GM13976 (cell line): ENCODE data around the gene RUFY4.

Experiments
- DNase-seq: peaks from one replicate; pipeline ENCODE4 v3.0.0; 2012; ENCODE audit warnings: low spot score
- in situ Hi-C: fragments of 300-500 bp; cut with MboI; formaldehyde crosslinking; loops from one replicate; pipeline ENCODE4 v1.12.0; 2022; ENCODE audit warnings: low sequenced_read_pairs, mixed read lengths, inconsistent platforms; ENCODE audit not compliant: unreplicated experiment
- TF ChIP-seq, protein P1 (sequence below): IDR thresholded peaks from 2 replicates; pipeline ENCODE4 v1.5.1; 2012; ENCODE audit warnings: borderline replicate concordance, mild to moderate bottlenecking; ENCODE audit not compliant: insufficient read depth; ENCODE audit errors: extremely low read depth, missing control alignments, control extremely low read depth

Gene RUFY4

DNA sequence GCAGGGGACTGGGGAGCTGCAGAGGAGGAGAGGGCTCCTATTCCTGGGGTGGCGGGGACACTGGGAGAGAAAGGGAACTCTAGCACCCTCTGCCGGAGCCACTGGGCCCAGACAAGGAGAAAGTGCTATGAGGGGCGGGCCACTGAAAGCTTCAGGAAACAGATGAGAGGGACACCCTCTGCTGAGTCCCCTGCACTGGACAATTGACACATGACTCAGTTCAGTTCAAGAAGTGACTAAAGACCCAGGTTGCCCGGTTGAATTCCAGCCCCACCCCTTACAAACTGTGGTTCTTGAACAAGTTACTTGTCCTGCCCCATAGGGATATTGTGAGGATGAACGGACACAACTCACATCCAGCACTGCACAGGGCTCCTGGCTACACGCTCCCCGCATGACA lies 5.0 kb downstream of the RUFY4 start:
- in situ Hi-C loops = loop anchor here (25.0 kb wide), 1 partner anchor 287 kb away; no protein-coding TSS in a partner anchor
- TF ChIP-seq, protein P1, sequence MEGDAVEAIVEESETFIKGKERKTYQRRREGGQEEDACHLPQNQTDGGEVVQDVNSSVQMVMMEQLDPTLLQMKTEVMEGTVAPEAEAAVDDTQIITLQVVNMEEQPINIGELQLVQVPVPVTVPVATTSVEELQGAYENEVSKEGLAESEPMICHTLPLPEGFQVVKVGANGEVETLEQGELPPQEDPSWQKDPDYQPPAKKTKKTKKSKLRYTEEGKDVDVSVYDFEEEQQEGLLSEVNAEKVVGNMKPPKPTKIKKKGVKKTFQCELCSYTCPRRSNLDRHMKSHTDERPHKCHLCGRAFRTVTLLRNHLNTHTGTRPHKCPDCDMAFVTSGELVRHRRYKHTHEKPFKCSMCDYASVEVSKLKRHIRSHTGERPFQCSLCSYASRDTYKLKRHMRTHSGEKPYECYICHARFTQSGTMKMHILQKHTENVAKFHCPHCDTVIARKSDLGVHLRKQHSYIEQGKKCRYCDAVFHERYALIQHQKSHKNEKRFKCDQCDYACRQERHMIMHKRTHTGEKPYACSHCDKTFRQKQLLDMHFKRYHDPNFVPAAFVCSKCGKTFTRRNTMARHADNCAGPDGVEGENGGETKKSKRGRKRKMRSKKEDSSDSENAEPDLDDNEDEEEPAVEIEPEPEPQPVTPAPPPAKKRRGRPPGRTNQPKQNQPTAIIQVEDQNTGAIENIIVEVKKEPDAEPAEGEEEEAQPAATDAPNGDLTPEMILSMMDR = peak; percentile 58
- DNase-seq = peak; percentile 73

DNA sequence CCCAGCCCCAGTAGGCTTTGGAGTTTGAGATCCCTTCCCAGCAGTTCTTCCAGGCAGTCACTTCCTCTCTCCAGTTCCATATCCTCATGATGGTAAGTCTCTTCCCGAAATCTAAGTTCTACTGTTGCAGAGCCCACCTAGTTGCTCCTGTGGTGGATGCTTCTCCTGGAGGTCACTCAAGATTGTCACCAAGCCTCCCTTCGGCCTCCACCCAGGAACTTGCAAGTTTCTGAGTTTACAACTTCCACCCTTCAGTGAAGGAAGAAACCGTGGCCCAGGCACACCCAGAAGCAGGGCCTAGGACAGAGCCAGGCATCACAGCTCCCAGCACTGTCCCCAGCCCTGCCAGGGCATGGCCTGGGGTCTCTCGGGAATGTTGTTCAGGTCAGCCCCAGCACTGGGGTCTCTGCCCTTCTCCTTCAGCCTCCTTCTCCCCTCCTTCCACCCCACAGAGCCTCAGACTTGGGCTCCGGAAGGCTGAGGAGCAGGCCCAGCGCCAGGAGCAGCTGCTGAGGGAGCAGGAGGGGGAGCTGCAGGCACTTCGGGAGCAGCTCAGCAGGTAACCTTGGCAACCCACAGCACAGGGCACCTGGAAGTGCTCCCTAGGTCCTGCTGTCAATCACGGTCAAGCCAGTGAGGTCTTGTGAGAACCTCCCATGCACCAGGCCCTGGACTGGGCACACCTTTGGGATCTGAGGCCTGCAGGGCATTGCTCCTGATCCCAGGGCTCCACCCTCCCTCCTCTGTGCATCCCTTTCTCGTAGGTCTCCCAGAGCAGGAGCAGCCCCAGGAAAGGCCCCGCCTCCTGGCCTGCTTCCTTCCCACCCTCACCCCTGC lies 7.1 kb downstream of the RUFY4 start:
- in situ Hi-C loops = no loop called here
- DNase-seq = no peak
- TF ChIP-seq, protein P1 = no peak

DNA sequence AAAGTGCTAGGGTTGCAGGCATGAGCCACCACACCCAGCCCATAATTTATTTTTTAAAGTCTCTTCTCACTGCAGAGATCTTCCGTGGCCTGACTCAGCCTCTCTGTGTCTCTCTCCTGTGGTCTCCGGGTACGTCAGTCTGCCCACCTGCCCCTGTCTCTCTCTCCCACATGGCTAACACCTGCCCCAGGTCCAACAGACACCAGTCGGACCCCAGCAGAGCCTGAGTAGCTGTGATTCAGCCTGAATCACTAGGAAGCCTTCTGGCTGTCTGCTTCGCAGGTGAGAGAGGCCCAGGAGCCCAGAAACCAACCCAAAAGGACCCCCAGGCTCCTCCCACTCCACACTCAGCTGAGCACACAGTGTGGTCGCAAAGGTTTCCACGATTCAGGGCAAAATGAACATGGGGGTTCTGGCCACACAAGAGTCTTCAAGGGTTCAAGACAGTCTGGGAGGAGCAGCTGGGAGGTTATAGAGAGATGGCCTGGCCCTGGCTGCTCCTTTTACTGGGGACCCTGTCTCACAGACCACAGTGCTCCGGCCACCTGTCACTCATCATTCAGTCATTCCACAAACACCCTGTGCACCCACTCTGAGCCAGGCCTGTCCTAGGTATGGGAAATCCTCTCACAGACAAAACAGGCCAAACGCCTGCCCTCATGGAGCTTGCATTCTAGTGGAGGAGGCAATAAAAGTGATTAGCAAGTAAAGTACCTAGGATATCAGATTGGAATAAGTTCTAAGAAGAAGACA lies 8.6 kb downstream of the RUFY4 start:
- in situ Hi-C loops = no loop called here

DNA sequence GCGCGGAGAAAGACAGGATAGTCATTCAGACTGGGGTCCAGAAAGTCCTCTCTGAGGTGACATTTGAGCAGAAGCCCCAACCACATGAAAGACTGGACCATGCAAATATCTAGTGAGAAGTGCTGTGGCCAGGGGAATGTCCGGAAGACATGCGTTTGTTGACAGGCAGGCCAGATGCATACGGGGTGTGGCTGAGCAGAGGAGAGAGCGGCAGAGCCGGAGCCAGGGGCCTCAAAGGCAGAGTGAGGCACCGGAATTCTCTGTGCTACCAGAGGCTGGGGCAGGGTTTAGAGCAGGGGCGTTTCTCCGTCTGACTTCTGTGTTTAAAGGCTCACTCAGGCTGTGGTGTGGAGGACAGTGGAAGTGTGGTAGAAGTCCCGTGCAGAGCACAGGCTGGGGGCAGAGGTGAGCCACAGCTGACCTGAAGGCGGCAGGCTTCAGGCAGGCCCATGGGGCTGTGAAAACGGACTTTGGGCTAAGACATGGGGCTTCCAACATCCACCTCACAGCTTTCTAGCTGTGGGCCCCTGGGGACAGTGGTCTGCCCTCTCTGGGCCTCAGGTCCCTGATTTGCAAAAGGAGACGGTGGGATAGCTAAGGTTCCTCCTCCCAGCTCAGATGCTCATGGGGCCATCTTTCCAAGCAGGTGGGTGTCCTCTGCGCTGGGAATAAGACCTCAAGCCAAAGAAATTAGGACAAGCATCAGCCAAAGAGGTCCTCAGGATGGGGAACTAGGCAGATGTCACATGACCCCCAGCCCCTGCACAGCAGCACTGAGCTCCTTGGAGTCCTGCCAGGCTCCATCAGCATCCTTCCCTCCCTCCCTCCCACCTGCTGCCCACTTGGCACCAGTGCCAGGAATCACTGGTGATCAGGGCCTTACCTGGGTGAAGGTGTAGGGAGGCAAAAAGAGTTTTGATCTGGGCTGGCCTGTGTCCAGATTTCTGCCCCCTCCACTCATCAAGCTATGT lies 11.2 kb downstream of the RUFY4 start:
- DNase-seq = no peak
- in situ Hi-C loops = no loop called here
- TF ChIP-seq, protein P1 = no peak

More for the DNA sequence above, 8.6 kb downstream of the RUFY4 start:
- TF ChIP-seq, protein P1 = no peak
- no peak for DNase-seq

DNA sequence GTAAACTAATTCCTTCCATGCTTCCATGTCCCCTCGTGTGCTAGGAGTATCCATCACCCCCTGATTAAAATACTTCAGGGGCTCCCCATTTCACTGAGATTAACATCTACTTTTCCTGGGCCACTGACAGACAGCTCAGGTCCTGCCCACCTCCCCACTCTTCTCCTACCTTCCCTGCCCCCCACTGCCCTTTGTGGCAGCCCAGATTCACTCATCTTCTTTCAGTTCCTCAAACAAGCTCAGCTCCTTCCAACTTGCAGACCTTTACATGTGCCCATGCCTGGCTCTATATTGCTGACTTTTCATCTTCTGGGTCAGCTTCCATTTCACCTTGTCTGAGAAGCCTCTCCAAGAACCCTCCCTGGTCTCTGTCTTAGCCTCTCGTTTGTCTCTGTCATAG lies 12.0 kb downstream of the RUFY4 start:
- TF ChIP-seq, protein P1 = no peak
- in situ Hi-C loops = no loop called here
- peak; percentile 65 for DNase-seq

DNA sequence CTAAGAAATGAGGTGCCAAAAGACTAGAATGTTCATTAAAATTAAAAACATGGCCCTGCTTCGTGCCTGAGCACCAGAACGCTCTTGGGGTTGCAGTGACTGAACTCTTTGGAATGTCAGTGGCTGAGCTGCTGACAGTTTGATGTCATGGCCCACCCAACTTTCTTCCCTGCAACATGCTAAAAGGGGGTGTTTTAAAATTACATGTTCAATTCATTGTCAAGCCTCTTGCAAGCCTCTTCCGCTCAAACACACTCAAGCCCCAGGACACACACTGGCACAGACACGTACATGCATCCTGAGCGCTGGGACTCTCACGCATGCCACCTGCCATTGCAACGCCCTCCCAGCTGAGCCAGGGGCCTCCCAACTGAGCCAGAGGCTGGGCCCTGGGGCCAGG lies 12.6 kb downstream of the RUFY4 start:
- DNase-seq = no peak
- in situ Hi-C loops = no loop called here
- TF ChIP-seq, protein P1 = no peak
